ENCODE measurements around the gene EPS15.

The EPS15 gene

DNA sequence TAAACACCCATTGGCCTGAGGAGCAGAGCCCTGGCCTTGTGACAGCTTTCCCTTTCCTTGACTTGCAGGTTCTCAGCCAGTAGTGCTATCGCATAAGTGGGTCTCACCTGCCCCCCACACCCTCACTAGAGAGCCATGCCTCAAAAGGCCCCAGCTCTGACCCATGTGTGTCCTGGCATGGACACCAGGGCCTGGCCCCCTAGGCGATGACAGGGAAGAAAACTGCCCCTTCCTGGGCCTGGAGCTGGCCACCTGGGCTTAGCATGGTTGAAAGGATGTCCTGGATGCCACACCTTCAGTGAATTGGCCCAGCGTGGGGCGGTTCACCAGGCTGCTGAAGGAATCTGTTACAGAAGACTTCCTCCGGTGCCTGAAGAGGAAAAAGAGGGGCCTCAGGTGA, 207.2 kb downstream of the EPS15 start:
- DNase-seq: no peak

DNA sequence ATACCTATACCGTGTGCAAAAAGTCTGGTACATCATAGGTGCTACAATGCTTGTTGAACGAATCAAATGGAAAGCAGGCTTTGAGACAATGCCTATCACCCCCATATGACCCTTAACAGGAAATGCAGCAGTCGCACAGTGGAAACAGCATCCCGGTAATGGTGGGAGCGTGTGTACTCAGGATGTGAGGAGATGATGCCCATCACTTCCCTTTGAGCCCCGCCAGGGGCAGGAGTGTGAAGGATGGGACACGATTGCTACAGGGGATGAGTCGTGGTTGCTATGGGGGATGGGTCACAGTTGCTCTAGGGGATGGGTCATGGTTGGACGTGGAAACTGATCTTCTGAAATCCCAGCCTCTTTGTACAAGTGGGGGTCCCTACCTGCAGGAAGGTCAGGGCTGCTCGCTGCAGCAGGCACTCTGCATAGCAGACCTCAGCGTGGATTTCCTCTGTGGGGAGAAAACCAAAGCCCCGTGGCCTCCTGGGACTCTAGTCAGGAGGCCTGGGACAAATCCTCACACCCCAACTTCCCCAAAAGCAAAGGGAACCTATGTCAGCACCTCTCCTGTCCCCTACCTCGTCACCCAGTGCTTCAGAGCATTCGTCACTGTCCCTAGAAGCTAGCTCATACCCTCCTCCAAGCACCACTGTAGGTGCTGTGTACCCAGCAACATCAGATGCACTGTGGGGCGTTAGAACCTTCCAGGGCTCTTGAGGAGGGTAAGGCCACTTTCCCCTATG, 208.0 kb downstream of the EPS15 start:
- DNase-seq: no peak

DNA sequence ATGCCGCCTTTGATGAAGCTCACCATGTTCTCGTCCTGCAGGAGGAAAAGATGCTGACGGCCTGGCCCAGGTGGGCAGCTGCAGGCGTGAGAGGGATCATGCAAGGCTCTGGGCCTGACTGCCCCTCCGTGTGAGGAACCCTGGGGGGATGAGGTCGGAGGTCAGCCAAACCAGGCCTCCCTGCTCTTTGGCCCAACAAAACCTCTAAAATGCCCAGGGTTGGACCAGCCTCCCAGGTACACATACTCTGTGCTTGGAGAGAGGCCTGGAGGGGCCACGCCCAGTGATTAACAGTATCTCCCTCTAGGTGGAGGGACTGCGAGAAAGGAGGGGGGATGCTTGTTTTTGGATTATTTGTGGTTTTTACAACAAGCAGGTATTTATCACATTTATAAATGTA, 209.8 kb downstream of the EPS15 start:
- no peak for DNase-seq

DNA sequence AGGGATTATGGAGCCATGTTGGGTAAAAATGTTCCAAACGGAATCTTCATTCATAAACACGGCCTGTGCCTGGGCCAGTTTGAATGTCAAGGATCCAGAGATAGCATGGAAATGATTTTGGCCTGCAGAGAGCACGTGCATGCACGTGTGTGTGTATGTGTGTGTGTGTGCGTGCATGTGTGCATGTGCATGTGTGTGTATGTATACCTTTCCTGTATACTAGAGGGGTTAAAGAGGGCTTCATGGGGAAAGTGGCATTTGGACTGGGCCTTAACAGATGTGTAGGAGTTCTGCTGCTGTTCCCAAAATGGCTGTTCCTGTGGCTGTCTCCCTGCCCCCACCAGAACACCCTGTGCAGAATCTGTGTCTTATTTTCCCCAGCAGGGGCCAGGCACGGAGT, 210.4 kb downstream of the EPS15 start:
- no peak for DNase-seq

DNA sequence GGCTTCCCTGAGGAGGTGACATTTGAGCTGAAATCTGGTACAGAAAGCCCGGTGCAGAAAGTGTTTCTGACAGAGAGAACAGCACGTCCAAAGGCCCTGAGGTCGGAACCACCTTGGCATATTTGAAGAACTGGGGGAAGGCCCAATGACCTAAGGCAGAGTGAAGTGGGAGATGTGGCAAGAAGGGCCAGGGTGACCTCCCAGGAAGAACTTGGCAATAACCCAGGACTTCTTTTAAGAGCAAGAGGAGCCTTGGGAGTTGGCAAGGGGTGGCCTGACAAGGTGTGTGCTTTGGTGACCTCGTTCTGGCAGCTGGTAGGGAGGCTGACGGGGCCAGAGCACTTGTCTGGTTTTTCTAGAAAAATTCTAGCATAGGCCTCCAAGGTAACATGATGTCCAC, 212.1 kb downstream of the EPS15 start:
- no peak for DNase-seq

DNA sequence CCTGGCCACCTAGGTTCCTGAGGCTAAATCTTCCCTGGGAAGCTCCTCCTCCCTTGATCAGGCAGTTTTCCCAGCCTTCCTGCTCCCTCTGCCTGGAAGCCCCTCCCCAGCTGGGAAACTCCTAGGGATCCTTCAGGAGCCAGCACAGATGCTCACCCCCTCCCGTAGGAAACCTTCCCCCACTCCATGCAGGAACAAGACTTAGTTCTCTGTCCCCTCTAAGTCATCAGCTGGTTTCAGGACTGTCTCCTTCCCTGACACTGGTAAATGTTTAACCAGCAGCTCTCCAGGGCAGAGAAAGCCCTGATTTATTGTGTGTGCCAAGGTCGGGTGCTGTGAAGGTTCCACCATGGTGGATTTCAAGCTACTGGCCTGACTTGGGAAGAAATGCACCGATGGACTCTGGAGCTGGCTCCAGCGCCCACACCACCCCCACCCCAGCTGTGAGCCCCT, 213.7 kb downstream of the EPS15 start:
- DNase-seq: no peak

DNA sequence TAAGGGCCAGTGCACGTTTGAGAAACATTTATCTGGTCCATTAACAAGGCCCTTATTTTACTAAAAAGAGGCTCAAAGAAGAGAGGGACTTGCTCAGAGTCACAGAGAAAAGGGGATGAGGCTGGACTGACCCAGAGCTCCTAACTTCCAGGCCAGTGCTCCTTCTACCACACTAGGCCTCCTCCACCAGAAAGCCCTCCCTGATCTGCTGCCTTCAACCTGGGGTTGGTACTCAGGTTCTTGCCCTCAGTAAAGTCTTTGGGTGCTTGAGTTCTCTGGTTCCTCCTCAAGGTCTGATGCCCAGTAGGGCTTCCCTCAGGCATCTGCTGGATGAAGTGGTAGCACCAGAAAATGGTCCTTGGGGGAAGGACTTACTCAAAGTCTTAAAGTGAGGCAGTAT, 214.7 kb downstream of the EPS15 start:
- DNase-seq: no peak

All from KG1 (cell line).